HG02642 (cell line): ENCODE results near the gene PLEKHG3.
"Not testable (repeated sequence)": the region's sequence is repeated elsewhere in the genome, so short reads cannot be mapped to it uniquely, and the experiment has no call there.

Experiments used
- ATAC-seq: cut with Tn5 transposase; IDR thresholded peaks from one replicate; pipeline ENCODE4 v1.9.1; 2021; ENCODE audit warnings: mild to moderate bottlenecking; ENCODE audit not compliant: unreplicated experiment, poor library complexity

The PLEKHG3 gene

GRCh38 chr14:64686282-64686615 is 18.0 kb upstream of the PLEKHG3 start:
- ATAC-seq, result no peak

DNA sequence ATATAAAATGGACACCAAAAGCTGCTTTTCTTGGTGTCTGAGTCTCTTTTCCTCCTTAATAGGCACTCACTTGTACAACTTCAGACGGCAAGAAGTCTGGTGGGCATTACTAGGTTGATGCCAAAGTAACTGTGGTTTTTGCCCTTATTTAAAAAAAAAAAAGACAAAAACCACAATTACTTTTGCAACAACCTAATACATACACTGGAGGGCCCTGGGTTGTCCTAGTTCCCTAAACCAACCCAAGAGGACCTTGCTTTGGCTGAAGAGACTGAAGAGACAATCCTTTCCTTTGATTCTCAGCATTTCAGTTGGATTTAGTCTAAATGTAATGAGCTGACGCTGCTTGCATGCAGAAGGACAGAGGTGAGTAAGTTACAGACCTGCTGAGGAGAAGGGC is 16.2 kb upstream of the PLEKHG3 start:
- ATAC-seq, result no peak

GRCh38 chr14:64688811-64689281 is 15.4 kb upstream of the PLEKHG3 start:
- no peak for ATAC-seq

DNA sequence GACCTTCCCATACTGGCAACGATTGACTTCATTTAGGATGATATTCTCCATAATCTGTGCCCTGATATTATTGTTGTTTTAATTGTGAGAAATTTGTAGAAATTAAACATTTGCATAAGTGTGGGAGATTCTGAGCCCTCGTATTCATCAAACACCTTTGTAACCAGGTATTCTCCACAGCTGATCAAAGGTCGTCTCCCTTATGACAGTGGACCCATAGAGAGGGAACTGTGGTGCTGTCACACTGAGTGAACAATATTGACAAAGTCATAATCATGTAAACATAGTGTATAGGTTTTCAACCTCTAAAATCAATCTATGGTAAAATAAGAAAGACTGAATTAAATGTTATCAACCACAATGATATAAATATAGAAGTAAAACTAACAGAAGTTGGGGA is 14.9 kb upstream of the PLEKHG3 start:
- ATAC-seq, result no peak

DNA sequence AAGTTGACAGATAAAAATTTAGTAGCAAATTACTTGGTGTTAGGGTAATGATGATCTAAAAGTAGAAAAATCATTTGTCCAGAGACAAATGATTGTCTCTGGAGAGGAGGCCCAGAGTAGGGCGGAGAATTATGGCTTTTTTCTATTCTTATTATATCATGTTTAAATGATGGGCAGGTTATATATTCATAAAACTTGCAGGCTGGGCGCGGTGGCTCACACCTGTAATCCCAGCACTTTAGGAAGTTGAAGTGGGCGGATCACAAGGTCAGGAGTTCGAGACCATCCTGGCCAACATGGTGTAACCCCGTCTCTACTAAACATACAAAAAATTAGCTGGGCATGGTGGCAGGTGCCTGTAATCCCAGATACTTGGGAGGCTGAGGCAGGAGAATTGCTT is 13.6 kb upstream of the PLEKHG3 start:
- ATAC-seq, result not testable (repeated sequence)

DNA sequence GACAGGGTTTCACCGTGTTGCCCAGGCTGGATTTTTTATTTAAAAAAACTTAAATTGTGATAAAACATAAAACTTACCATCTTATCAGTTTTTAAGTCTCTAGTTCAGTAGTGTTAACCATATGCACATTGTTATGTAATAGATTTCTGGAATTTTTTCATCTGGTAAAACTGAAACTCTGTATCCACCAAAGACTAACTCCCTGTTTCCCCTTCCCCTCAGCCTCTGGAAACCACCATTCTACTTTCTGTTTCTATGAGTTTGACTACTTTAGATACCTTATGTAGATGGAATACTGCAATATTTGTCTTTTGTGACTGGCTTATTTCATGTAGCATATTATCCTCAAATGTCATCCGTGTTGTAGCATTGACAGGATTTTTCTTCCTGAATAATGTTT is 12.8 kb upstream of the PLEKHG3 start:
- ATAC-seq, result no peak

DNA sequence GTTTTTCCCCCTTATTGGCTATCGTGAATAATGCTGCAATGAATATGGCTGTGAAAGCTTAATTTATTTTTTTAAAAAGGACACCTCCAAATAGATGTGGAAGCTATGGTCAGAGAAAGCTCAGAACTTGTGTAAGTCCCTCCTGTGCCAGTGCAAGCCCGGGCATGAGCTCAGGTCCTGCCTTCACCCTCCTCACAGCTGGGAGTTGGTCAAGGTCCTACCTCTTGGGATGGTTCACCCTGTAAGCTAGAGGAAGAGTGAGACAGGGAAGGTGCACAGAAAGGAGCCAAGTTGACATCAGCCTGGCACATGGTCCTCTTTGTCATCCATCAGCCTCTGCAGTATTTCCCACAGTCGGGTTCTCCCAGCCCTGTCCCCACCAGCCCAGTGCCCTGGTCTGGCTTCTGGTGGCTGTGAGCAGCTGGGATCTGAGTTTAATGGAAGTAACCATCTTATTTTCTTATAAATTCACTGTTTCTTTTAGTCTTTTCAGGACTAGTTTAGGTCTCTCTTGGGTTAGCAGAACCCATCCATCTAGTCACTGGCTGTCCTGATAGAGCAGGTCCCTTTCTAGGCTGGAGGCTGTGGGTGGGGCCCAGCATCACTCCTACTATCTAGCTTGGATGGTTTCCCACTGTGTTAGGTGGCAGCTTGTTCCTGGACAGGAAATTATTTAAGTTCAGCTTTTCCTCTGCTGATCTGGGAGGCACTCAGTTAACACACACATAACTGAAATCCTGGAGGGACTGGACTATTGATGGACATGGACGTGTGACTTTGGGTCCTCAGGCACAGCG is 11.8 kb upstream of the PLEKHG3 start:
- no peak for ATAC-seq

DNA sequence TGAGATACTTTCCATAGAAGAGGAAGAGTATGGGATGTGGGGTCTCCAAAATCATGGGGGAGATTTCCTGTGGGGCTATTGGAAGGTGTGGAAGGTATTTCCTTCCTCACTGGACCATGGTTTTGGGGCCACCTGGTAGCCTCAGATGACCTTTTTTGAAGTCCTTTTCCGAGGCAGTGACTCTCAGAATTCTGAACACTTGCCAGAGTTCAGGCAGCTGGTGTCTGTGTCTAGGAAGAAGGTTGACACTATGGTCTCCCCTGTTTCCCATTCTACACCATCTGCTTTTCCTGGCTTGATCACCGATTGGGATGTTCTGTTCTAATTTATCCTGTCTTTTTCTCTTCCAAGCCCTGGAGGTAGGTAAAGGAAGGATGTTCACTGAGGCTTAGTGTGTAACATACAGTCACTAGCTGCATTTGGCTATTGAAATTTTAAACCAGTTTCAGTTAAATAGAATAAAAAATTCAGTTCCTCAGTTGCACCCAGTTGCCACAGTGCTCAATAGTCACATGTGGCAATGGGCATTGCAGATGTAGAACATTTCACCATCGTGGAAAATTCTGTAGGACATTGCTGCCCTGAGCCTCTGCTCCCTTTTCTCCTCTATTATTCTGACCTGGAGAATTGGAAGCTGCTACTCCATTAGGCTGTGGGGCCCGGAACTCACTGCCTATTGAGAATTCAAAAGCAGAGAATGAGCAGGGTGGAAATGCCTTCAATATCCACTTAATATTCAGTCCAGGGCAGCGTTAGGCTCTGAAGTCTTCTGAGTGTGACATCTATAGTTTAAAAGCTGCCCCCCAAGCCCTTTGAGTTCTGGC is 11.0 kb upstream of the PLEKHG3 start:
- ATAC-seq, result no peak

GRCh38 chr14:64693810-64694165 is 10.4 kb upstream of the PLEKHG3 start:
- ATAC-seq, result no peak

GRCh38 chr14:64695071-64695470 is 9.2 kb upstream of the PLEKHG3 start:
- no peak for ATAC-seq

- ATAC-seq, result no peak
These were observed 7.8 kb upstream of the PLEKHG3 start for GRCh38 chr14:64696355-64696857.

- no peak for ATAC-seq
These were observed 5.3 kb upstream of the PLEKHG3 start for GRCh38 chr14:64698903-64699302.

- no peak for ATAC-seq
These were observed 3.9 kb upstream of the PLEKHG3 start for GRCh38 chr14:64700290-64700689.

DNA sequence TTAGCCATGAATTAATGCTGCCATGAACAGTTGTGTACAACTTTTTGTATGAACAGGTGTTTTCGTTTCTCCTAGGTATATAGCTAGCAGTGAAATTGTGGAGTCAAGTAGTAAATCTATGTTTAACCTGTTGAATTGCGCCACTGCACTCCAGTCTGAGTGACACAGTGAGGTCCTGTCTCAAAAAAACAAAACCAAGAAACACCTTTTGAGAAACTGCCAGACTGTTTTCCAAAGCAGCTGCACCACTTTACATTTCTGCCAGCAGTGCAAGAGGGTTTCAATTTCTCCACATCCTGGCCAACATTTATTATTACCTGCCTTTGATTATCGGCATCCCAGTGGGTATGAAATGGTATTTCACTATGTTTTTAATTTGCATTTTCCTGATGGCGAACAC is 3.3 kb upstream of the PLEKHG3 start:
- no peak for ATAC-seq

DNA sequence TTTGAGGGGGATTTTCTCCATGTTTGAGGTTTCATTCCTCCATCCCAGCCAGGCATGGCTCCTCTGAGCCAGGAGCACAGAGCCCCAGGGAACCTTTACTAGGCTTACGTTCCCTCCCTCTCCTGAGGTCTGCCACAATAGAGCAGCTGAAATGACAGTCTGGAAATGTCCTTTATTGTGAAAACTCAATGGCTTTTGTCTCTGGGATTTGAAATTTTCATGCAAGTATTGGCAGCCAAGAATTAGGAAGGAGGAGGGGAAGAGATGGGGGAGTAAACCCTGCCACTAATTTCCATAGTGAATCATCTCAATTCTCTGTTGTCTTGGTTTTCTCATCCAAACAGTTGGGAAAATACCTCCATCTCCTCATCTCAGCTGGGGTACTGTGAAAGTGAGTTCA is 2.6 kb upstream of the PLEKHG3 start:
- no peak for ATAC-seq

GRCh38 chr14:64702493-64703394 is 1.5 kb upstream of the PLEKHG3 start:
- no peak for ATAC-seq

DNA sequence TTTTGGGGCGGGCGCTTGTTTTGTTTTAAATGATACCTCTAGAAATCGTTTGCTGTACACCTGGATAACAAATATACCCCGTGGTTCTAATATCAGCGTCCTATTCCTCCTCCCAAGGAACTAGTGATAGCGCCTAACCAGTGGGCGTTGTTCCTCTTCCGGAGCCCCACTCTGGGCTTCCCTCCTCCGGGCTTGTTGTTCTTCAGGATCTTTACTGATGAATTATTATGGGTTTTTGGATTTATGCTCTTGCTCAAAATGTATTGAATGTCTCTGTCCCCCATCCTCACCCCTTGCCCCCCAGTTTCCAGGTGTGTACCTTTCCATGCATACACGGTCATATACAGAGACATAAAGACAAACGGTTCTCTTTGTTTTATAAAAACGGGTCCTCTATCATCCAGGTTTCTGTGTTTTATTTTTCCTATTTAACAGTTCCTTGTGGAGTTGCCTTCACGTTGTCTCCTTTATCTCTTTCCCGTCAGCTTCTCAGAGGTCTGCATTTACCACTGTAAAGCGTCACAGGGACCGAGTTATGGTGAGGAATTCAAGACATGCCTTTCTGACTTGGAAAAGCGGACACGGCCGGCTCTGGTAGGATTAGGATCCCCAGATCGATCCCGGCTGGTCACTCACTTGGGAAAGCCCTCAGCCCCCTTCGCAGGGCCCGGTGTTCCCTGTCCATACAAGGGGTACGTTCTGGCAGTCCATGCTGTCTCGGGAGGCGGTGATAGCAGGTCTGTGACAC is 655 bp upstream of the PLEKHG3 start:
- ATAC-seq, result no peak

DNA sequence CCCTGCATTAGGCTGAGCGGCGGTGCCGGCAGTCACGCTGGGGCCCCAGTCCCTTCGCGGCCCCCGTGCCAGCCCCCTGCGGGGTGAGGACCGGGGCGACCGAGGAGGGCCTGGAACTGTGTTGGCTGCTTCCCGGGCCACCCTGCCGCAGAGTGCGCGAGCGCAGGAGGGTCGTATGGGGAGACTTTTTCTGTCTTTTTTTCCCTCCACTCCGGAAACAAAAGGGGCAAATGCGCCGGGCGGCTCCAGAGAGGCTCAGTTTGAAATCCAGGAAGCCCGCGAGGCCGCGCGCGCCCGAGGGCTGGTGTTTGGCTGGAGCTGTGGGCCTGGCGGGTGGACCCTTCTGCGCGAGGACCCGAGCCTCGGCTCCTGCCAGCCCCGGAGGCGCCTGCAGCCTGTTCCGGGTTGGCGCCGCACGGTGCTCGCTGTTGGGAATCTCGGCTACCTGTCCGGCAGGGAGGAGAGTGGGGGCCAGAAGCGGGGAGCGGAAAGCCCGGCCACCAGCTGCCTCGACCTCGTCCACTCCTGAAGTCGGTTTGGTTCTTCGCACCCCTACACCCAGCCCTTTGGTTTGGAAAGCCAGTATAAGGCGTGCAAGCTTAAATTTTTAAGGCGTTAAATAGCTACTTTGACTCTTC is 638 bp downstream of the PLEKHG3 start:
- no peak for ATAC-seq

DNA sequence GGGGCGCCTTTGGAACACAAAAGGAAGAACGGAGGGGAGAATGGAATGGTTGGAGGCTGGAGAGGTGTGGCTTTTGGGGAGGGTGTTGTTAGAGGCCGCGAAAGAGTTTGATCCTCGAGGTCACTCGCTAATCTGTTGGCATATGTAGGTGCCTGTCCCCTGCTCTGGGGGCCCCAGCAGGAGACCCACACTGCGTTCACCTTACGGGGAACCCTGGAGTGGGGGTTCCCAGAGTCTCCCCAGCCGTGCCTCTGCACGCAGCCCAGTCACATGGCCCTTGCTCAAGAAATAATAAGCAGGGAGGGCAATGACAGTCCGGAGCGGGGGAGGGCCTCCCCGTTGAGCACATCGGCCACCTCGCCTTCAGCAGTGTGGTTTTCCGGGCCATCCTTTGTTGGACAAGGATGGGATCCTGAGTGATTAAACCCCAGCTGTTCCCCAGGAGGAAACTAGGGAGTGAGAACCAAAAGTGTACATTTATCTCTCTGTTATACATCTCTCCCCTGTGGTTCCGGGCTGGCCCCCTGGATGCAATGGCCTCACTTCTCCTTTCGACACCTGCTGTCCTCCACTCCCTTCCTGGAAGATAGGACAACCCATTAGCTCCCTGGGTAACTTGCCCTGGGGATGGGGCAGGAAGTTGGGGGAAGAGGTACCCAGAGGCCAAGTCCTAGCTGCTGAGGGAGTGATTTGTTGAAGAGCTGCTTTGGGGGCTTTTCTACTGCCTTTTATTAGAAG is 1.3 kb downstream of the PLEKHG3 start:
- ATAC-seq, result no peak
